H9 (cell line): ENCODE data around the gene PPM1H. TPM values are rescaled to one million over a fixed set of nuclear protein-coding genes. Genes with fewer than 3 reads are reported as not detected.

Source experiments
- DNase-seq: peaks from one replicate; pipeline ENCODE4 v3.0.0-alpha.2; 2017
- H2AFZ ChIP-seq: one replicate; pipeline ENCODE4 v1.6.1; 2013; ENCODE audit warnings: mild to moderate bottlenecking, low read length, control low read depth, moderate library complexity
- H2AK5ac ChIP-seq: 2 replicates; pipeline ENCODE4 v1.6.1; 2013; ENCODE audit warnings: low read length, control low read depth, mixed read lengths; ENCODE audit not compliant: insufficient read length
- H2BK120ac ChIP-seq: one replicate; pipeline ENCODE4 v1.6.1; 2013; ENCODE audit warnings: low read depth, mild to moderate bottlenecking, low read length, control low read depth, inconsistent platforms; ENCODE audit not compliant: poor library complexity, severe bottlenecking
- H2BK12ac ChIP-seq: 2 replicates; pipeline ENCODE4 v1.6.1; 2013; ENCODE audit warnings: low read length, control low read depth, mixed read lengths, low read depth; ENCODE audit not compliant: insufficient read length
- H2BK15ac ChIP-seq: 2 replicates; pipeline ENCODE4 v1.6.1; 2013; ENCODE audit warnings: low read depth, low read length, control low read depth
- H2BK20ac ChIP-seq: one replicate; pipeline ENCODE4 v1.6.1; 2013; ENCODE audit warnings: low read depth, mild to moderate bottlenecking, low read length, control low read depth, inconsistent platforms; ENCODE audit not compliant: poor library complexity, severe bottlenecking
- H2BK5ac ChIP-seq: 2 replicates; pipeline ENCODE4 v1.6.1; 2013; ENCODE audit warnings: low read length, control low read depth, mixed read lengths; ENCODE audit not compliant: insufficient read length
- H3K14ac ChIP-seq: 2 replicates; pipeline ENCODE4 v1.6.1; 2013; ENCODE audit warnings: low read length, control low read depth; ENCODE audit not compliant: insufficient read depth
- H3K18ac ChIP-seq: 2 replicates; pipeline ENCODE4 v1.6.1; 2013; ENCODE audit warnings: low read depth, mild to moderate bottlenecking, mixed read lengths, low read length, control low read depth; ENCODE audit not compliant: insufficient read length
- H3K23ac ChIP-seq: 2 replicates; pipeline ENCODE4 v1.6.1; 2013; ENCODE audit warnings: low read length, control low read depth, mixed read lengths, low read depth; ENCODE audit not compliant: insufficient read length
- H3K23me2 ChIP-seq: 2 replicates; pipeline ENCODE4 v1.6.1; 2013; ENCODE audit warnings: low read depth, mild to moderate bottlenecking, mixed read lengths, low read length, control low read depth; ENCODE audit not compliant: insufficient read length, poor library complexity, severe bottlenecking
- H3K27ac ChIP-seq: 2 replicates; pipeline ENCODE4 v1.5.1; 2013; ENCODE audit warnings: low read length, control low read depth, mixed read lengths, low read depth; ENCODE audit not compliant: insufficient read length
- H3K27me3 ChIP-seq: 2 replicates; pipeline ENCODE4 v1.6.1; 2013; ENCODE audit warnings: low read length, control low read depth, inconsistent platforms; ENCODE audit not compliant: insufficient read depth
- H3K4ac ChIP-seq: 2 replicates; pipeline ENCODE4 v1.6.1; 2013; ENCODE audit warnings: low read depth, mild to moderate bottlenecking, control low read depth, inconsistent platforms, low read length, moderate library complexity
- H3K4me1 ChIP-seq: 2 replicates; pipeline ENCODE4 v1.6.1; 2013; ENCODE audit warnings: low read length, control low read depth, inconsistent platforms; ENCODE audit not compliant: insufficient read depth
- H3K4me2 ChIP-seq: 2 replicates; pipeline ENCODE4 v1.6.1; 2013; ENCODE audit warnings: low read length, control low read depth, mixed read lengths; ENCODE audit not compliant: insufficient read length, insufficient read depth
- H3K56ac ChIP-seq: 2 replicates; pipeline ENCODE4 v1.6.1; 2013; ENCODE audit warnings: low read depth, mild to moderate bottlenecking, mixed read lengths, low read length, control low read depth; ENCODE audit not compliant: insufficient read length
- H3K79me1 ChIP-seq: 2 replicates; pipeline ENCODE4 v1.6.1; 2013; ENCODE audit warnings: low read depth, mild to moderate bottlenecking, moderate library complexity, low read length, control low read depth, inconsistent platforms; ENCODE audit not compliant: insufficient read depth, poor library complexity, severe bottlenecking
- H3K79me2 ChIP-seq: 2 replicates; pipeline ENCODE4 v1.6.1; 2013; ENCODE audit warnings: low read length, control low read depth, inconsistent platforms; ENCODE audit not compliant: insufficient read depth
- H3K9ac ChIP-seq: 2 replicates; pipeline ENCODE4 v1.6.1; 2013; ENCODE audit warnings: low read length, control low read depth, mixed read lengths; ENCODE audit not compliant: insufficient read length; ENCODE audit errors: extremely low read depth
- H3K9me3 ChIP-seq: one replicate; pipeline ENCODE4 v1.6.1; 2013; ENCODE audit warnings: low read depth, low read length, inconsistent platforms; ENCODE audit not compliant: control insufficient read depth
- H3T11ph ChIP-seq: one replicate; pipeline ENCODE4 v1.6.1; 2013; ENCODE audit warnings: mild to moderate bottlenecking, low read length, control low read depth, inconsistent platforms
- H4K20me1 ChIP-seq: one replicate; pipeline ENCODE4 v1.6.1; 2013; ENCODE audit not compliant: control insufficient read depth, insufficient read length, insufficient read depth
- H4K5ac ChIP-seq: 2 replicates; pipeline ENCODE4 v1.6.1; 2013; ENCODE audit warnings: low read depth, mild to moderate bottlenecking, mixed read lengths, low read length, control low read depth; ENCODE audit not compliant: insufficient read length
- H4K8ac ChIP-seq: replicated peaks from 2 replicates; pipeline ENCODE4 v1.6.1; 2013; ENCODE audit warnings: low read length, control low read depth, mixed read lengths, low read depth; ENCODE audit not compliant: insufficient read length
- H4K91ac ChIP-seq: 2 replicates; pipeline ENCODE4 v1.6.1; 2013; ENCODE audit warnings: low read depth, mild to moderate bottlenecking, moderate library complexity, mixed read lengths, low read length, control low read depth; ENCODE audit not compliant: insufficient read length
- H3K27ac Mint-ChIP-seq, 3 experiments: 2 replicates in 2 of 3; 3 replicates in 1 of 3; pipeline ENCODE4 v1.8.0; 2020 to 2021; ENCODE audit warnings: mixed read lengths in 3 of 3, mild to moderate bottlenecking in 1 of 3, moderate library complexity in 1 of 3
- H3K27me3 Mint-ChIP-seq: 2 replicates; pipeline ENCODE4 v1.8.0; 2021; ENCODE audit warnings: low read depth, mild to moderate bottlenecking, moderate library complexity, mixed read lengths
- H3K36me3 Mint-ChIP-seq, 3 experiments: 2 replicates in 2 of 3; 3 replicates in 1 of 3; pipeline ENCODE4 v1.8.0; 2020 to 2021; ENCODE audit warnings: low read depth in 3 of 3, mixed read lengths in 3 of 3; ENCODE audit not compliant: insufficient read depth in 1 of 3
- H3K4me1 Mint-ChIP-seq, 2 experiments: 2 replicates each; pipeline ENCODE4 v1.8.0; 2020; ENCODE audit warnings: mixed read lengths in 2 of 2
- H3K4me3 Mint-ChIP-seq, 2 experiments: 2 replicates in 1 of 2; 3 replicates in 1 of 2; pipeline ENCODE4 v1.8.0; 2020 to 2021; ENCODE audit warnings: mild to moderate bottlenecking in 2 of 2, mixed read lengths in 2 of 2, moderate library complexity in 1 of 2
- H3K9me3 Mint-ChIP-seq, 2 experiments: 2 replicates in 1 of 2; 3 replicates in 1 of 2; pipeline ENCODE4 v1.8.0; 2020; ENCODE audit warnings: mild to moderate bottlenecking in 2 of 2, mixed read lengths in 2 of 2, moderate library complexity in 1 of 2
- WGBS: extraction: QIAGEN DNeasy Blood & Tissue Kit; methylation state at CpG from one replicate; pipeline ENCODE4 v1.1.7; 2013; ENCODE audit warnings: missing lambda C conversion rate, low lambda C conversion rate, mixed read lengths; ENCODE audit not compliant: insufficient read length; ENCODE audit errors: extremely low coverage; 5-methylcytosine and 5-hydroxymethylcytosine counted together
- total RNA-seq: library from RNA; stranded (reverse); gene quantifications from 2 replicates; pipeline ENCODE4 v1.2.1, GENCODE V29; 2021
- TF ChIP-seq, protein P1 (sequence below): fragments of 200-600 bp; sonication (generic); conservative IDR thresholded peaks from 3 replicates; pipeline ENCODE4 v1.8.0; 2021; ENCODE audit warnings: antibody characterized with exemption, mild to moderate bottlenecking

The PPM1H gene
- total RNA-seq, 1 experiment from 2014 or later: 22.1 TPM

DNA sequence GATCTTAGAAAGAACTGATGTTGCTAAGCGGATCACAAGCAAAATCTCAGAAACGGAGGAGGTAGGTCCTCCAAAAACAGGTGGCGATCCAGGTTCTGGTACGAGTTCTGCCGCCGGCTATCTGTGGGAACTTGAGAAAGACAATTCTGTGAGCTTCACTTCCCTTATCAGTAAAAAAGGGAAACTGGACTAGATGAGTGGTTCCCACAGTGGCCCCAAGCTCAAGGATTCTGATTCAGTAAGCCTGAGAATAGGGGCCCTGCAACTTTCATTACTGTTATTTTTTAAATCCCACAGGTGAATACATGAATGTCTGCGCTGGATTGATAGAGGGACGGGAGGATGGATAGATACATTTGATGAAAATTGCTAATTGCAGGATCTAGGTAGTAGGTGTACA is 160.2 kb downstream of the PPM1H start:
- no peak overlapping the region for H3K9ac ChIP-seq
- no peak overlapping the region for H4K8ac ChIP-seq
- Mint-ChIP-seq H3K9me3 (no peaks in the 10 kb centered on the region), H3K36me3 (peaks cover 0 to 2% (median 0%) of the 10 kb centered on the region in 3 experiments; a peak in 1 of 7 replicates), H3K4me1 (peaks cover 23 to 25% of the 10 kb centered on the region in 2 experiments), H3K4me3 (no peak overlapping the region), H3K27me3 (no peaks in the 10 kb centered on the region), H3K27ac (no peak overlapping the region)
- H3K79me2 ChIP-seq: no peaks in the 10 kb centered on the region
- no peak for DNase-seq
- no peak overlapping the region for H2BK5ac ChIP-seq
- no peaks in the 10 kb centered on the region for H4K20me1 ChIP-seq
- no peaks in the 10 kb centered on the region for H3K9me3 ChIP-seq
- no peak overlapping the region for H2BK12ac ChIP-seq
- no peak overlapping the region for H3K23ac ChIP-seq
- H3K4ac ChIP-seq: no peak overlapping the region
- no CpG with 5 or more reads among the region's 8 CpGs for WGBS
- no peak overlapping the region for H3K4me2 ChIP-seq
- no peak overlapping the region for H3K18ac ChIP-seq
- no peak overlapping the region for H3K56ac ChIP-seq
- H3T11ph ChIP-seq: no peak overlapping the region
- no peak overlapping the region for H2AK5ac ChIP-seq
- H3K27me3 ChIP-seq: no peaks in the 10 kb centered on the region
- no peaks in the 10 kb centered on the region for H3K23me2 ChIP-seq
- no peak overlapping the region for H4K91ac ChIP-seq
- H2BK15ac ChIP-seq: no peak overlapping the region
- no peaks in the 10 kb centered on the region for H3K79me1 ChIP-seq
- H2BK120ac ChIP-seq: no peak overlapping the region
- no peak overlapping the region for H2BK20ac ChIP-seq
- no peak overlapping the region for H4K5ac ChIP-seq
- H3K14ac ChIP-seq: no peak overlapping the region
- H2AFZ ChIP-seq: no peak overlapping the region
- H3K4me1 ChIP-seq: peaks cover 3% of the 10 kb centered on the region; the same call in 1 of the 2 replicates
- H3K27ac ChIP-seq: no peak overlapping the region
- TF ChIP-seq, protein P1, sequence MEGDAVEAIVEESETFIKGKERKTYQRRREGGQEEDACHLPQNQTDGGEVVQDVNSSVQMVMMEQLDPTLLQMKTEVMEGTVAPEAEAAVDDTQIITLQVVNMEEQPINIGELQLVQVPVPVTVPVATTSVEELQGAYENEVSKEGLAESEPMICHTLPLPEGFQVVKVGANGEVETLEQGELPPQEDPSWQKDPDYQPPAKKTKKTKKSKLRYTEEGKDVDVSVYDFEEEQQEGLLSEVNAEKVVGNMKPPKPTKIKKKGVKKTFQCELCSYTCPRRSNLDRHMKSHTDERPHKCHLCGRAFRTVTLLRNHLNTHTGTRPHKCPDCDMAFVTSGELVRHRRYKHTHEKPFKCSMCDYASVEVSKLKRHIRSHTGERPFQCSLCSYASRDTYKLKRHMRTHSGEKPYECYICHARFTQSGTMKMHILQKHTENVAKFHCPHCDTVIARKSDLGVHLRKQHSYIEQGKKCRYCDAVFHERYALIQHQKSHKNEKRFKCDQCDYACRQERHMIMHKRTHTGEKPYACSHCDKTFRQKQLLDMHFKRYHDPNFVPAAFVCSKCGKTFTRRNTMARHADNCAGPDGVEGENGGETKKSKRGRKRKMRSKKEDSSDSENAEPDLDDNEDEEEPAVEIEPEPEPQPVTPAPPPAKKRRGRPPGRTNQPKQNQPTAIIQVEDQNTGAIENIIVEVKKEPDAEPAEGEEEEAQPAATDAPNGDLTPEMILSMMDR: no peak
